NCI-H187 (cell line): ENCODE results near the gene LRWD1.
"Not testable (repeated sequence)": the region's sequence is repeated elsewhere in the genome, so short reads cannot be mapped to it uniquely, and the experiment has no call there.

Experiments
- DNase-seq, 2 experiments: peaks; one replicate each; lab custom pipeline; 2025; lab: John Stamatoyannopoulos, UW

Gene LRWD1

GRCh38 chr7:102468478-102469350 lies 3.9 kb downstream of the LRWD1 start:
- DNase-seq, result no peak

GRCh38 chr7:102469351-102469971 lies 4.7 kb downstream of the LRWD1 start:
- DNase-seq, result no peak

GRCh38 chr7:102469972-102470825 lies 5.4 kb downstream of the LRWD1 start:
- no peak for DNase-seq

GRCh38 chr7:102471791-102472125 lies 7.0 kb downstream of the LRWD1 start:
- no peak for DNase-seq

- DNase-seq, result no peak
Observed at GRCh38 chr7:102472126-102473041, 7.6 kb downstream of the LRWD1 start.

- DNase-seq, result no peak
Observed at GRCh38 chr7:102473271-102473991, 8.6 kb downstream of the LRWD1 start.

- not testable (repeated sequence) for DNase-seq
Observed at GRCh38 chr7:102474116-102474515, 9.3 kb downstream of the LRWD1 start.

- DNase-seq, result not testable (repeated sequence)
Observed at GRCh38 chr7:102474736-102475435, 10.1 kb downstream of the LRWD1 start.

GRCh38 chr7:102478314-102479208 lies 13.8 kb downstream of the LRWD1 start, which contains the start of gene POLR2J:
Gene POLR2J, minus strand, starts transcription at chr7:102478922. Its CDS starts 62 bp downstream, at chr7:102478860.
- not testable (repeated sequence) for DNase-seq

- DNase-seq, result not testable (repeated sequence)
Observed at GRCh38 chr7:102479209-102479584, 14.4 kb downstream of the LRWD1 start.

- not testable (repeated sequence) for DNase-seq
Observed at GRCh38 chr7:102479982-102480637, 15.3 kb downstream of the LRWD1 start.

GRCh38 chr7:102481962-102482361 lies 17.2 kb downstream of the LRWD1 start:
- DNase-seq, result not testable (repeated sequence)

- not testable (repeated sequence) for DNase-seq
Observed at GRCh38 chr7:102484317-102484716, 19.5 kb downstream of the LRWD1 start.

GRCh38 chr7:102490529-102491075 lies 25.8 kb downstream of the LRWD1 start:
- DNase-seq, result not testable (repeated sequence)

- DNase-seq, result not testable (repeated sequence)
Observed at GRCh38 chr7:102493220-102493935, 28.6 kb downstream of the LRWD1 start.

- DNase-seq, result not testable (repeated sequence)
Observed at GRCh38 chr7:102494026-102494425, 29.2 kb downstream of the LRWD1 start.

- not testable (repeated sequence) for DNase-seq
Observed at GRCh38 chr7:102494473-102495149, 29.8 kb downstream of the LRWD1 start.
